Left lung (tissue), 10 donors: Measurements from ENCODE around the gene SNRK. TPM values are rescaled to one million over a fixed set of nuclear protein-coding genes. Genes with fewer than 3 reads are reported as not detected.

Experiments
- ATAC-seq: fragments of 200-7000 bp; cut with Tn5 transposase; one replicate; pipeline ENCODE4 v1.9.1; 2020; ENCODE audit warnings: moderate library complexity
- DNase-seq, 4 donors: peaks; one replicate each; pipeline ENCODE4 v3.0.0-alpha.2; 2013 to 2020
- H3K27ac ChIP-seq, 2 donors: fragments of 200-600 bp; sonication (generic) in 1 of 2; one replicate each; pipeline versions ENCODE4 v1.5.0 to v1.8.0; 2020 to 2021
- H3K27me3 ChIP-seq, 2 donors: fragments of 200-600 bp; sonication (generic) in 1 of 2; one replicate each; pipeline versions ENCODE4 v1.5.0 to v1.8.0; 2020 to 2021
- H3K36me3 ChIP-seq, 2 donors: fragments of 200-600 bp; sonication (generic) in 1 of 2; one replicate each; pipeline versions ENCODE4 v1.5.0 to v1.8.0; 2020 to 2021
- H3K4me1 ChIP-seq, 2 donors: fragments of 200-600 bp; one replicate each; pipeline ENCODE4 v1.8.0; 2021
- H3K4me3 ChIP-seq, 2 donors: fragments of 200-600 bp; sonication (generic) in 1 of 2; one replicate each; pipeline versions ENCODE4 v1.5.0 to v1.8.0; 2020 to 2021; ENCODE audit warnings: mild to moderate bottlenecking in 1 of 2
- H3K9me3 ChIP-seq, 2 donors: fragments of 200-600 bp; sonication (generic) in 1 of 2; one replicate each; pipeline versions ENCODE4 v1.5.0 to v1.8.0; 2020 to 2021
- CTCF ChIP-seq, 2 donors: fragments of 200-600 bp; sonication (generic) in 1 of 2; IDR thresholded peaks; one replicate each; pipeline versions ENCODE4 v1.5.0 to v1.8.0; 2021; ENCODE audit warnings: antibody characterized with exemption in 2 of 2
- intact Hi-C, 2 donors: fragments of 100-400 bp; cut with DNase I; formaldehyde crosslinking; loops; one replicate each; pipeline versions ENCODE4 v1.11.2 to v1.14.2; 2022
- polyA plus RNA-seq, 6 donors: library from polyadenylated mRNA; unstranded; fragments of 120-200 nt; gene quantifications; one replicate each; pipeline ENCODE4 v1.2.1, GENCODE V29; 2013; ENCODE audit not compliant: insufficient read length in 6 of 6
- total RNA-seq, 2 donors: library from RNA; stranded (reverse); fragmentation: NEBNext Ultra II Directional; extraction: Animal tissue kit (Norgen Biotek cat#: 25700); gene quantifications; one replicate each; pipeline ENCODE4 v1.2.1, GENCODE V29; 2021
- donor health status: DM: no; HTN: yes; CAD: no.
- donor health status: DM: no; HTN: no; CAD: no.

The SNRK gene
- total and polyA plus RNA-seq, 8 donors, result 29.5 to 72.3 (median 64.7) TPM

GRCh38 chr3:43379343-43379742, 93.0 kb downstream of the SNRK start:
- no peaks in the 10 kb centered on the region for H3K36me3 ChIP-seq
- no peak overlapping the region for H3K4me3 ChIP-seq
- DNase-seq (no peak), ATAC-seq (no peak)
- H3K27ac ChIP-seq, result no peak overlapping the region
- no peaks in the 10 kb centered on the region for H3K27me3 ChIP-seq
- H3K4me1 ChIP-seq, result peaks cover 0 to 4% of the 10 kb centered on the region in 2 donors
- intact Hi-C loops, result no loop called here
- no peak for TF ChIP-seq CTCF (IDR thresholded peaks at IDR 0.05)
- H3K9me3 ChIP-seq, result peaks cover 0 to 2% of the 10 kb centered on the region in 2 donors

DNA sequence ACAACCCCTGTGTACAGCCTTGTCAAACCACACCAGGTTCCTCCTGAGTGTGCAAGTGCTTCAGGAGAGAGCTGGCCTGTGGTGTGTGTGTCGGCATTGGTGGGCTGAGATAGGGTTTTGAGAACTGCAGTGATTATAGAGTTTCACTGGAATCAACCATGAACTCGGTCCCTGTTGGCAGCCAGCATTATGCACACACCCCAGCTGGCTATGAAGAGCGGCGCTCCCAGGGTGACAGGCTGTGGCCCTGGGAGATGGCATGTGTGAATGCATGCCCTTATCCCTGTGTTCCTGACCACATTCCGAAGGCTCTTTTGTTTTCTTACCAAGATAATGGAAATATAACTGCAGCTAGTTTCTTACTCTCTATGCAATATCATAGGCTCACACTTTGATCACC, 101.8 kb downstream of the SNRK start:
- Histone ChIP-seq H3K4me3 (no peak overlapping the region), H3K4me1 (peaks cover 0 to 33% of the 10 kb centered on the region in 2 donors), H3K9me3 (peaks cover 0 to 10% of the 10 kb centered on the region in 2 donors), H3K27ac (peak overlapping the region in 1 of 2 donors; percentile 96), H3K27me3 (no peaks in the 10 kb centered on the region), H3K36me3 (no peaks in the 10 kb centered on the region)
- no peak for TF ChIP-seq CTCF (IDR thresholded peaks at IDR 0.05)
- intact Hi-C loops, result no loop called here
- ATAC-seq (no peak), DNase-seq (no peak)

- peaks cover 0 to 10% of the 10 kb centered on the region in 2 donors for H3K9me3 ChIP-seq
- no peaks in the 10 kb centered on the region for H3K27me3 ChIP-seq
- H3K36me3 ChIP-seq, result no peaks in the 10 kb centered on the region
- DNase-seq (no peak), ATAC-seq (no peak)
- peaks cover 0 to 33% of the 10 kb centered on the region in 2 donors for H3K4me1 ChIP-seq
- intact Hi-C loops, result no loop called here
- no peak overlapping the region for H3K4me3 ChIP-seq
- no peak for TF ChIP-seq CTCF (IDR thresholded peaks at IDR 0.05)
- peak overlapping the region; percentile 51 to 96 for H3K27ac ChIP-seq
These were observed 102.6 kb downstream of the SNRK start for GRCh38 chr3:43388915-43389314.

- Histone ChIP-seq H3K36me3 (no peaks in the 10 kb centered on the region), H3K27ac (peak overlapping the region; percentile 74 to 96), H3K4me3 (no peak overlapping the region), H3K9me3 (peaks cover 0 to 5% of the 10 kb centered on the region in 2 donors), H3K27me3 (no peaks in the 10 kb centered on the region), H3K4me1 (peaks cover 0 to 34% of the 10 kb centered on the region in 2 donors)
- peak; percentile 81 for ATAC-seq
- DNase-seq, result peak in 2 of 4 donors; percentile 44 to 70
- no peak for TF ChIP-seq CTCF (IDR thresholded peaks at IDR 0.05)
- intact Hi-C loops, result no loop called here
These were observed 103.3 kb downstream of the SNRK start for GRCh38 chr3:43389388-43390254.

GRCh38 chr3:43390255-43390588, 103.9 kb downstream of the SNRK start:
- H3K27ac ChIP-seq, result peak overlapping the region; percentile 74 to 96
- no peak overlapping the region for H3K4me3 ChIP-seq
- H3K27me3 ChIP-seq, result no peaks in the 10 kb centered on the region
- no peak for TF ChIP-seq CTCF (IDR thresholded peaks at IDR 0.05)
- peaks cover 0 to under 1% of the 10 kb centered on the region in 2 donors for H3K9me3 ChIP-seq
- no peak for ATAC-seq
- no peak for DNase-seq
- no peaks in the 10 kb centered on the region for H3K36me3 ChIP-seq
- peaks cover 0 to 39% of the 10 kb centered on the region in 2 donors for H3K4me1 ChIP-seq
- intact Hi-C loops, result no loop called here
